HepG2 (cell line): ENCODE measurements around the gene MCAT. TPM values are rescaled to one million over a fixed set of nuclear protein-coding genes. Genes with fewer than 3 reads are reported as not detected.

ENCODE experiments used
- AHR ChIP-seq: IDR thresholded peaks from 2 replicates; pipeline ENCODE4 v1.6.1; 2018; ENCODE audit warnings: missing genetic modification reagents, missing compliant biosample characterization
- BHLHE40 ChIP-seq: IDR thresholded peaks from 2 replicates; pipeline ENCODE4 v1.6.1; 2011; ENCODE audit warnings: low read length, improper control_type of control experiment
- IKZF4 ChIP-seq: sonication (generic); formaldehyde crosslinking; IDR thresholded peaks from 2 replicates; pipeline ENCODE4 v1.5.1; 2020; ENCODE audit warnings: borderline replicate concordance, mild to moderate bottlenecking, low read depth, missing genetic modification reagents; ENCODE audit errors: not compliant biosample characterization
- IRF2 ChIP-seq: IDR thresholded peaks from 2 replicates; pipeline ENCODE4 v1.6.1; 2018; ENCODE audit warnings: missing genetic modification reagents, missing compliant biosample characterization
- MAF1 ChIP-seq: sonication (generic); formaldehyde crosslinking; IDR thresholded peaks from 2 replicates; pipeline ENCODE4 v1.5.0; 2020; ENCODE audit warnings: missing genetic modification reagents, borderline replicate concordance
- SOX6 ChIP-seq, 2 experiments: fragments of 450-650 bp in 1 of 2; sonication (generic) in 1 of 2; formaldehyde crosslinking in 1 of 2; IDR thresholded peaks; 2 replicates each; pipeline versions ENCODE4 v1.4.0 to v1.6.1; 2017 to 2020; ENCODE audit warnings: antibody characterized with exemption in 1 of 2, mild to moderate bottlenecking in 1 of 2, missing genetic modification reagents in 1 of 2
- SP2 ChIP-seq: sonication (generic); formaldehyde crosslinking; IDR thresholded peaks from 2 replicates; pipeline ENCODE4 v1.5.1; 2020; ENCODE audit warnings: mild to moderate bottlenecking, missing genetic modification reagents
- TCF12 ChIP-seq, 2 experiments: fragments of 450-650 bp in 1 of 2; sonication (generic) in 1 of 2; formaldehyde crosslinking in 1 of 2; IDR thresholded peaks; 2 replicates each; pipeline versions ENCODE4 v1.6.1 to v1.8.0; 2017 to 2022; ENCODE audit warnings: antibody characterized with exemption in 1 of 2, mild to moderate bottlenecking in 1 of 2, missing genetic modification reagents in 1 of 2, moderate library complexity in 1 of 2
- ZBTB42 ChIP-seq: sonication (generic); formaldehyde crosslinking; IDR thresholded peaks from 2 replicates; pipeline ENCODE4 v1.5.0; 2020; ENCODE audit warnings: mild to moderate bottlenecking, missing genetic modification reagents
- ZFP36L2 ChIP-seq: sonication (generic); formaldehyde crosslinking; IDR thresholded peaks from 2 replicates; pipeline ENCODE4 v1.4.0; 2020; ENCODE audit warnings: missing genetic modification reagents
- ZNF549 ChIP-seq: sonication (generic); formaldehyde crosslinking; IDR thresholded peaks from 2 replicates; pipeline ENCODE4 v1.5.0; 2020; ENCODE audit warnings: missing genetic modification reagents
- ZSCAN21 ChIP-seq: sonication (generic); formaldehyde crosslinking; IDR thresholded peaks from 2 replicates; pipeline ENCODE4 v1.8.0; 2022; ENCODE audit warnings: mild to moderate bottlenecking, missing genetic modification reagents, moderate library complexity, borderline replicate concordance
- polyA plus RNA-seq, 8 experiments: library from polyadenylated mRNA; depleted of rRNA in 3 of 8; stranded (reverse) in 7 of 8; unstranded in 1 of 8; fragments of >200 nt; fragmentation: Illumina TruSeq in 4 of 8; extraction: Trizol in 4 of 8; gene quantifications; 2 replicates each; pipeline versions ENCODE4 v1.2.1 to v1.2.3, GENCODE V29; 2011 to 2016; ENCODE audit warnings: low read depth in 4 of 8, missing spikeins in 1 of 8, mixed read lengths in 1 of 8; ENCODE audit not compliant: insufficient read depth in 1 of 8
- total RNA-seq, 5 experiments: library from RNA; depleted of rRNA; stranded (reverse); fragments of >200 nt; fragmentation: Illumina TruSeq; extraction: Trizol; gene quantifications; 2 replicates each; pipeline ENCODE4 v1.2.3, GENCODE V29; 2016; ENCODE audit warnings: low read depth in 1 of 5
- TF ChIP-seq, protein P1 (sequence below): sonication (generic); formaldehyde crosslinking; IDR thresholded peaks from 2 replicates; pipeline ENCODE4 v1.4.0; 2020; ENCODE audit warnings: missing genetic modification reagents, borderline replicate concordance
- TF ChIP-seq, protein P2 (sequence below): sonication (generic); formaldehyde crosslinking; IDR thresholded peaks from 2 replicates; pipeline ENCODE4 v1.8.0; 2022; ENCODE audit warnings: mild to moderate bottlenecking, missing genetic modification reagents, moderate library complexity
- TF ChIP-seq, protein P3 (sequence below): sonication (generic); formaldehyde crosslinking; IDR thresholded peaks from 2 replicates; pipeline ENCODE4 v1.5.0; 2020; ENCODE audit warnings: mild to moderate bottlenecking, missing genetic modification reagents
- TF ChIP-seq, protein P4 (sequence below): conservative IDR thresholded peaks from 2 replicates; pipeline ENCODE4 v1.6.1; 2018; ENCODE audit warnings: missing genetic modification reagents
- TF ChIP-seq, protein P5 (sequence below): sonication (generic); formaldehyde crosslinking; IDR thresholded peaks from 2 replicates; pipeline ENCODE4 v1.8.0; 2022; ENCODE audit warnings: missing genetic modification reagents, mild to moderate bottlenecking, moderate library complexity, borderline replicate concordance

Gene MCAT
- total and polyA plus RNA-seq, 2 of the 13 experiments (the other 11 are each of a cell fraction or from before 2014, with no cell fraction given): 9.3 to 16.7 TPM

DNA sequence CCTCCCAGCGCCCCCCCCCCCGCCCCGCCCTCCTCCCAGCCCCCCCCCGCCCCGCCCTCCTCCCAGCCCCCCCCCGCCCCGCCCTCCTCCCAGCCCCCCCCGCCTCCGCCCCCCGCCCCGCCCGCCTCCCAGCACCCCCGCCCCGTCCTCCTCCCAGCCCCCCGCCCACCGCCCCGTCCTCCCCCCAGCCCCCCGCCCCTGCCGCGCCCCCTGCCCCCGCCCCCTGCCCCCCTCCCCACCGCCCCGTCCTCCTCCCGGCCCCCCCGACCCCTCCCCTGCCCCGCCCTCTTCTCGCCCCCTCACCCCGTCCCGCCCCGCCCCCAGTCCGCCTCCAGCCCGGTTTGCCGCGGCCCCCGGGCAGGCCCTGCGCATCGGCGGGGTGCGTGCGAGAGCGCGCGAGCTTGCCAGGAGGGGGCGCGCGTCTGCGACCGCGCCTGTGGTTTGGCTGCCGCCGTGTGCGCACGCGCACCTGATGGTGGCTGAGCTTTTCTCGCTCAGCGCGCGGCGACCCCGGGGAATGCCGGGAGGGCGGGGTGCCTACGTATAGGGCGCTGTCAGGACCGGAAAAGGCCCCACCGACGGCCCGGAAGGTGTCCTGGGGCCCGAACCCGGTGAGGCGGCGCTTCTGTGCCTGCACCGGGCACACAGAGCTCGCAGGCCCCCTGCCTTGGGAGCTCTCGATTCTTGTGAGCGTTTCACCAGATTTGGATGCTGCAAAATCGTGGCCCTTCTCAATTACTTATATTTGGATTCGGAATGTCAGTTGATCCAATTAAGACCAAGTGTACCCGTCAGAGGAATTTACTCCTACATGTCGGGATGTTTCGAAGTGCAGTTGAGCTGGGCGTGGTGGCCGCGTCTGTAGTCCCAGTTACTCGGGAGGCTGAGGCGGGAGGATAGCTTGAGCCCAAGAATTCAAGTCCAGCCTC lies 44.2 kb upstream of the MCAT start (continued):
- TF ChIP-seq, protein P1, sequence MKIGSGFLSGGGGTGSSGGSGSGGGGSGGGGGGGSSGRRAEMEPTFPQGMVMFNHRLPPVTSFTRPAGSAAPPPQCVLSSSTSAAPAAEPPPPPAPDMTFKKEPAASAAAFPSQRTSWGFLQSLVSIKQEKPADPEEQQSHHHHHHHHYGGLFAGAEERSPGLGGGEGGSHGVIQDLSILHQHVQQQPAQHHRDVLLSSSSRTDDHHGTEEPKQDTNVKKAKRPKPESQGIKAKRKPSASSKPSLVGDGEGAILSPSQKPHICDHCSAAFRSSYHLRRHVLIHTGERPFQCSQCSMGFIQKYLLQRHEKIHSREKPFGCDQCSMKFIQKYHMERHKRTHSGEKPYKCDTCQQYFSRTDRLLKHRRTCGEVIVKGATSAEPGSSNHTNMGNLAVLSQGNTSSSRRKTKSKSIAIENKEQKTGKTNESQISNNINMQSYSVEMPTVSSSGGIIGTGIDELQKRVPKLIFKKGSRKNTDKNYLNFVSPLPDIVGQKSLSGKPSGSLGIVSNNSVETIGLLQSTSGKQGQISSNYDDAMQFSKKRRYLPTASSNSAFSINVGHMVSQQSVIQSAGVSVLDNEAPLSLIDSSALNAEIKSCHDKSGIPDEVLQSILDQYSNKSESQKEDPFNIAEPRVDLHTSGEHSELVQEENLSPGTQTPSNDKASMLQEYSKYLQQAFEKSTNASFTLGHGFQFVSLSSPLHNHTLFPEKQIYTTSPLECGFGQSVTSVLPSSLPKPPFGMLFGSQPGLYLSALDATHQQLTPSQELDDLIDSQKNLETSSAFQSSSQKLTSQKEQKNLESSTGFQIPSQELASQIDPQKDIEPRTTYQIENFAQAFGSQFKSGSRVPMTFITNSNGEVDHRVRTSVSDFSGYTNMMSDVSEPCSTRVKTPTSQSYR: no peak
- TF ChIP-seq ZSCAN21 (peak; percentile 58; the same call in 1 of the 2 replicates), ZBTB42 (CRISPR knock-in tag) (no peak), ZNF549 (peak; percentile 71; the same call in 1 of the 2 replicates), AHR (0 out of 2 replicates have a peak, but pooled peaks have one; percentile 31), MAF1 (CRISPR knock-in tag) (no peak), TCF12 (IDR thresholded peaks at IDR 0.05) (no peak), TCF12 (CRISPR knock-in tag; IDR thresholded peaks at IDR 0.05) (no peak), IRF2 (CRISPR knock-in tag) (peak; percentile 75), IKZF4 (CRISPR knock-in tag) (no peak), SP2 (CRISPR knock-in tag) (peak; percentile 61), SOX6 (IDR thresholded peaks at IDR 0.05) (no peak), SOX6 (CRISPR knock-in tag; IDR thresholded peaks at IDR 0.05) (peak; percentile 72; the same call in 1 of the 2 replicates), ZFP36L2 (CRISPR knock-in tag) (no peak), BHLHE40 (peak; percentile 50)
- TF ChIP-seq, protein P2, sequence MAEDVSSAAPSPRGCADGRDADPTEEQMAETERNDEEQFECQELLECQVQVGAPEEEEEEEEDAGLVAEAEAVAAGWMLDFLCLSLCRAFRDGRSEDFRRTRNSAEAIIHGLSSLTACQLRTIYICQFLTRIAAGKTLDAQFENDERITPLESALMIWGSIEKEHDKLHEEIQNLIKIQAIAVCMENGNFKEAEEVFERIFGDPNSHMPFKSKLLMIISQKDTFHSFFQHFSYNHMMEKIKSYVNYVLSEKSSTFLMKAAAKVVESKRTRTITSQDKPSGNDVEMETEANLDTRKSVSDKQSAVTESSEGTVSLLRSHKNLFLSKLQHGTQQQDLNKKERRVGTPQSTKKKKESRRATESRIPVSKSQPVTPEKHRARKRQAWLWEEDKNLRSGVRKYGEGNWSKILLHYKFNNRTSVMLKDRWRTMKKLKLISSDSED (CRISPR knock-in tag): no peak
- TF ChIP-seq, protein P3, sequence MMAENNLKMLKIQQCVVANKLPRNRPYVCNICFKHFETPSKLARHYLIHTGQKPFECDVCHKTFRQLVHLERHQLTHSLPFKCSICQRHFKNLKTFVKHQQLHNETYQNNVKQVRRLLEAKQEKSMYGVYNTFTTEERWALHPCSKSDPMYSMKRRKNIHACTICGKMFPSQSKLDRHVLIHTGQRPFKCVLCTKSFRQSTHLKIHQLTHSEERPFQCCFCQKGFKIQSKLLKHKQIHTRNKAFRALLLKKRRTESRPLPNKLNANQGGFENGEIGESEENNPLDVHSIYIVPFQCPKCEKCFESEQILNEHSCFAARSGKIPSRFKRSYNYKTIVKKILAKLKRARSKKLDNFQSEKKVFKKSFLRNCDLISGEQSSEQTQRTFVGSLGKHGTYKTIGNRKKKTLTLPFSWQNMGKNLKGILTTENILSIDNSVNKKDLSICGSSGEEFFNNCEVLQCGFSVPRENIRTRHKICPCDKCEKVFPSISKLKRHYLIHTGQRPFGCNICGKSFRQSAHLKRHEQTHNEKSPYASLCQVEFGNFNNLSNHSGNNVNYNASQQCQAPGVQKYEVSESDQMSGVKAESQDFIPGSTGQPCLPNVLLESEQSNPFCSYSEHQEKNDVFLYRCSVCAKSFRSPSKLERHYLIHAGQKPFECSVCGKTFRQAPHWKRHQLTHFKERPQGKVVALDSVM (CRISPR knock-in tag): peak; percentile 84
- TF ChIP-seq, protein P4, sequence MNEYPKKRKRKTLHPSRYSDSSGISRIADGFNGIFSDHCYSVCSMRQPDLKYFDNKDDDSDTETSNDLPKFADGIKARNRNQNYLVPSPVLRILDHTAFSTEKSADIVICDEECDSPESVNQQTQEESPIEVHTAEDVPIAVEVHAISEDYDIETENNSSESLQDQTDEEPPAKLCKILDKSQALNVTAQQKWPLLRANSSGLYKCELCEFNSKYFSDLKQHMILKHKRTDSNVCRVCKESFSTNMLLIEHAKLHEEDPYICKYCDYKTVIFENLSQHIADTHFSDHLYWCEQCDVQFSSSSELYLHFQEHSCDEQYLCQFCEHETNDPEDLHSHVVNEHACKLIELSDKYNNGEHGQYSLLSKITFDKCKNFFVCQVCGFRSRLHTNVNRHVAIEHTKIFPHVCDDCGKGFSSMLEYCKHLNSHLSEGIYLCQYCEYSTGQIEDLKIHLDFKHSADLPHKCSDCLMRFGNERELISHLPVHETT: peak; percentile 100
- TF ChIP-seq, protein P5, sequence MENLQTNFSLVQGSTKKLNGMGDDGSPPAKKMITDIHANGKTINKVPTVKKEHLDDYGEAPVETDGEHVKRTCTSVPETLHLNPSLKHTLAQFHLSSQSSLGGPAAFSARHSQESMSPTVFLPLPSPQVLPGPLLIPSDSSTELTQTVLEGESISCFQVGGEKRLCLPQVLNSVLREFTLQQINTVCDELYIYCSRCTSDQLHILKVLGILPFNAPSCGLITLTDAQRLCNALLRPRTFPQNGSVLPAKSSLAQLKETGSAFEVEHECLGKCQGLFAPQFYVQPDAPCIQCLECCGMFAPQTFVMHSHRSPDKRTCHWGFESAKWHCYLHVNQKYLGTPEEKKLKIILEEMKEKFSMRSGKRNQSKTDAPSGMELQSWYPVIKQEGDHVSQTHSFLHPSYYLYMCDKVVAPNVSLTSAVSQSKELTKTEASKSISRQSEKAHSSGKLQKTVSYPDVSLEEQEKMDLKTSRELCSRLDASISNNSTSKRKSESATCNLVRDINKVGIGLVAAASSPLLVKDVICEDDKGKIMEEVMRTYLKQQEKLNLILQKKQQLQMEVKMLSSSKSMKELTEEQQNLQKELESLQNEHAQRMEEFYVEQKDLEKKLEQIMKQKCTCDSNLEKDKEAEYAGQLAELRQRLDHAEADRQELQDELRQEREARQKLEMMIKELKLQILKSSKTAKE: no peak
